ENCODE data around the gene RNF213. TPM values are rescaled to one million over a fixed set of nuclear protein-coding genes. Genes with fewer than 3 reads are reported as not detected.

The RNF213 gene
- polyA plus RNA-seq, 1 donor (not counting 4 experiments of a cell fraction or from before 2014, with no cell fraction given): 24.4 TPM

DNA sequence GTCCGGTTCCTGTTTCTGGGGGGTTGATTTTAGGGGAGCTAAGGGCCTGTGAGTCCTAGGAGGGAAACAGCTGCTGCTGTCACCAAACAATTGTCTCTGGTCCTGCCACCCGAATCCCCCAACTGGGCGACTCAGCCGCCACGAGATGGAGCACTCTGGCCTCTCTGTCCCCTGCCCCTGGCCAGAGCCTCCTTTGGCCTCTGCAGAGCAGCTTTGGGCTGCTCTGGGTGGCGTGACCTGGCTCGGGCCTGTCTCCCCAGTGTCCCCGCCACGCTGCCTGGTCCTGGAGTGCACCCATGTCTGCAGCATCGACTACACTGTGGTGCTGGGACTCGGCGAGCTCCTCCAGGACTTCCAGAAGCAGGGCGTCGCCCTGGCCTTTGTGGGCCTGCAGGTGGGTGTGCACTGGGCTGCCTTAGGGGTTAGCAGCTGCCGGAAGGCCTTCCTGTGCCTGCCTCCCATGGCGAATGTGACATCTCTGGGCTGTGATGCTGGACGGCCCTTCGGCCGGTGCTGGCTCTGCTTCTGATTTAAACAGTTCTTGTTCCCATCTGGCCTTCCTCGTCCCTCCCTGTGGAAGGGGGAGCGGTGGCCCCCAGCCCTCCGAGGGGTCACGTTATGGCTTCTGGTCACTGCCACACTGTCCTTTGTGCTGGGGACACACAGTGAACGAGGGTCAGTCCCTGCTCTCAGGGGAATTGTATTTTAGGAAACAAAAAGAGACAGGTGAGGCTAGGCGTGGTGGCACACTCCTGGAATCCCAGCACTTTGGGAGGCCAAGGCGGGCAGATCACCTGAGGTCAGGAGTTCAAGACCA, 11.6 kb upstream of the RNF213 start:
- no peak for FAIRE-seq
- DNase-seq (ENCODE audit: low read depth, low spot score): no peak
- Histone ChIP-seq H3K4me2 (ENCODE audit: control insufficient read depth, extremely low read depth, insufficient read depth, low read depth, low read length) (no peak overlapping the region), H4K20me1 (ENCODE audit: control insufficient read depth, extremely low read depth, insufficient read depth, low read length) (no peaks in the 10 kb centered on the region), H3K9me1 (ENCODE audit: control insufficient read depth, extremely low read depth, insufficient read depth, low read length) (no peaks in the 10 kb centered on the region), H3K79me2 (ENCODE audit: control insufficient read depth, insufficient read depth, low read length) (no peaks in the 10 kb centered on the region), H3K27me3 (ENCODE audit: control insufficient read depth, extremely low read depth, insufficient read depth, low read length) (no peaks in the 10 kb centered on the region), H3K36me3 (ENCODE audit: control insufficient read depth in 2 of 2, extremely low read depth in 1 of 2, insufficient read depth in 2 of 2, low read length in 2 of 2) (no peaks in the 10 kb centered on the region), H3K4me3 (ENCODE audit: control insufficient read depth in 2 of 3, extremely low read depth in 1 of 3, insufficient read depth in 2 of 3, low read depth in 1 of 3, low read length in 3 of 3) (no peak overlapping the region), H3K9ac (ENCODE audit: control insufficient read depth, extremely low read depth, insufficient read depth, low read length) (no peak overlapping the region), H2AFZ (ENCODE audit: control insufficient read depth, low read length) (no peak overlapping the region), H3K9me3 (ENCODE audit: control insufficient read depth, low read depth, low read length) (no peaks in the 10 kb centered on the region), H3K4me1 (ENCODE audit: control insufficient read depth, extremely low read depth, insufficient read depth, low read length) (peaks cover 5% of the 10 kb centered on the region), H3K27ac (ENCODE audit: control insufficient read depth, insufficient read depth, low read length) (no peak overlapping the region)
- TF ChIP-seq, protein P1, sequence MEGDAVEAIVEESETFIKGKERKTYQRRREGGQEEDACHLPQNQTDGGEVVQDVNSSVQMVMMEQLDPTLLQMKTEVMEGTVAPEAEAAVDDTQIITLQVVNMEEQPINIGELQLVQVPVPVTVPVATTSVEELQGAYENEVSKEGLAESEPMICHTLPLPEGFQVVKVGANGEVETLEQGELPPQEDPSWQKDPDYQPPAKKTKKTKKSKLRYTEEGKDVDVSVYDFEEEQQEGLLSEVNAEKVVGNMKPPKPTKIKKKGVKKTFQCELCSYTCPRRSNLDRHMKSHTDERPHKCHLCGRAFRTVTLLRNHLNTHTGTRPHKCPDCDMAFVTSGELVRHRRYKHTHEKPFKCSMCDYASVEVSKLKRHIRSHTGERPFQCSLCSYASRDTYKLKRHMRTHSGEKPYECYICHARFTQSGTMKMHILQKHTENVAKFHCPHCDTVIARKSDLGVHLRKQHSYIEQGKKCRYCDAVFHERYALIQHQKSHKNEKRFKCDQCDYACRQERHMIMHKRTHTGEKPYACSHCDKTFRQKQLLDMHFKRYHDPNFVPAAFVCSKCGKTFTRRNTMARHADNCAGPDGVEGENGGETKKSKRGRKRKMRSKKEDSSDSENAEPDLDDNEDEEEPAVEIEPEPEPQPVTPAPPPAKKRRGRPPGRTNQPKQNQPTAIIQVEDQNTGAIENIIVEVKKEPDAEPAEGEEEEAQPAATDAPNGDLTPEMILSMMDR (optimal IDR thresholded peaks at IDR 0.05 in 1 of 3, IDR thresholded peaks at IDR 0.05 in 1 of 3, conservative IDR thresholded peaks at IDR 0.05 in 1 of 3; ENCODE audit: extremely low read depth in 1 of 3, insufficient read depth in 2 of 3, low read length in 3 of 3): no peak
- no peak for TF ChIP-seq EZH2 (IDR thresholded peaks at IDR 0.05; ENCODE audit: low read length)
- dilution Hi-C loops (cut with MboI; ENCODE audit: extremely low pct_ligation_motif_present, low sequenced_read_pairs): no loop called here

DNA sequence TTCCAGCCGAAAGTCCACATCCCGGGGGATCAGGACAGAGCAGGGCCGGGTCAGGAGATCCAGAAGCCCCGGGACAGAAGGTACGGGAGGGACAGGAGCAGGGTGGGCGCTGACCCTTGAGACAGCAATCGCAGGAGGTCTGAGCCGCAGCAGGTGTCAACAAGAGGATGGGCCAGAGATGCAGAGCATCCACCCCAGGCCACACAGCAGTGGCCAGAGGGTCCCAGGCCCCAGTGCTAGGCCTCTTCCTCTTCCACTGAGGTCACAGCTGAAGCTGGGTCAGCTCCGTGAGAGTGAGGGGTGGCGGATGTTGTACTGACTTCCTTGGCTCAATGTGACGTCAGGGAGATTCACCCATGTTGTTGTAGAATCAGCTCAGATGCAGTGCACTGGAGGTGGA, 8.7 kb upstream of the RNF213 start:
- Histone ChIP-seq H2AFZ (ENCODE audit: control insufficient read depth, low read length) (no peak overlapping the region), H3K27ac (ENCODE audit: control insufficient read depth, insufficient read depth, low read length) (no peak overlapping the region), H3K4me3 (ENCODE audit: control insufficient read depth in 2 of 3, extremely low read depth in 1 of 3, insufficient read depth in 2 of 3, low read depth in 1 of 3, low read length in 3 of 3) (no peak overlapping the region), H3K4me2 (ENCODE audit: control insufficient read depth, extremely low read depth, insufficient read depth, low read depth, low read length) (no peak overlapping the region), H3K36me3 (ENCODE audit: control insufficient read depth in 2 of 2, extremely low read depth in 1 of 2, insufficient read depth in 2 of 2, low read length in 2 of 2) (no peaks in the 10 kb centered on the region), H4K20me1 (ENCODE audit: control insufficient read depth, extremely low read depth, insufficient read depth, low read length) (no peaks in the 10 kb centered on the region), H3K4me1 (ENCODE audit: control insufficient read depth, extremely low read depth, insufficient read depth, low read length) (peaks cover 23% of the 10 kb centered on the region), H3K27me3 (ENCODE audit: control insufficient read depth, extremely low read depth, insufficient read depth, low read length) (no peaks in the 10 kb centered on the region), H3K9me1 (ENCODE audit: control insufficient read depth, extremely low read depth, insufficient read depth, low read length) (no peaks in the 10 kb centered on the region), H3K79me2 (ENCODE audit: control insufficient read depth, insufficient read depth, low read length) (no peaks in the 10 kb centered on the region), H3K9me3 (ENCODE audit: control insufficient read depth, low read depth, low read length) (no peaks in the 10 kb centered on the region), H3K9ac (ENCODE audit: control insufficient read depth, extremely low read depth, insufficient read depth, low read length) (no peak overlapping the region)
- DNase-seq (ENCODE audit: low read depth, low spot score) (no peak), FAIRE-seq (no peak)
- TF ChIP-seq, protein P1 (optimal IDR thresholded peaks at IDR 0.05 in 1 of 3, IDR thresholded peaks at IDR 0.05 in 1 of 3, conservative IDR thresholded peaks at IDR 0.05 in 1 of 3; ENCODE audit: extremely low read depth in 1 of 3, insufficient read depth in 2 of 3, low read length in 3 of 3): no peak
- no peak for TF ChIP-seq EZH2 (IDR thresholded peaks at IDR 0.05; ENCODE audit: low read length)
- dilution Hi-C loops (cut with MboI; ENCODE audit: extremely low pct_ligation_motif_present, low sequenced_read_pairs): no loop called here

All from keratinocyte (primary cell).